GM21723 (cell line): Measurements from ENCODE around the gene PPP1R12A.
A peak's percentile ranks its signal among the peaks of the same experiment; 100 is the strongest.

Experiments
- ATAC-seq: cut with Tn5 transposase; IDR thresholded peaks from one replicate; pipeline ENCODE4 v1.9.1; 2021; ENCODE audit warnings: mild to moderate bottlenecking, moderate library complexity; ENCODE audit not compliant: unreplicated experiment

The PPP1R12A gene

GRCh38 chr12:79936670-79937069, 1.8 kb upstream of the PPP1R12A start:
- no peak for ATAC-seq

DNA sequence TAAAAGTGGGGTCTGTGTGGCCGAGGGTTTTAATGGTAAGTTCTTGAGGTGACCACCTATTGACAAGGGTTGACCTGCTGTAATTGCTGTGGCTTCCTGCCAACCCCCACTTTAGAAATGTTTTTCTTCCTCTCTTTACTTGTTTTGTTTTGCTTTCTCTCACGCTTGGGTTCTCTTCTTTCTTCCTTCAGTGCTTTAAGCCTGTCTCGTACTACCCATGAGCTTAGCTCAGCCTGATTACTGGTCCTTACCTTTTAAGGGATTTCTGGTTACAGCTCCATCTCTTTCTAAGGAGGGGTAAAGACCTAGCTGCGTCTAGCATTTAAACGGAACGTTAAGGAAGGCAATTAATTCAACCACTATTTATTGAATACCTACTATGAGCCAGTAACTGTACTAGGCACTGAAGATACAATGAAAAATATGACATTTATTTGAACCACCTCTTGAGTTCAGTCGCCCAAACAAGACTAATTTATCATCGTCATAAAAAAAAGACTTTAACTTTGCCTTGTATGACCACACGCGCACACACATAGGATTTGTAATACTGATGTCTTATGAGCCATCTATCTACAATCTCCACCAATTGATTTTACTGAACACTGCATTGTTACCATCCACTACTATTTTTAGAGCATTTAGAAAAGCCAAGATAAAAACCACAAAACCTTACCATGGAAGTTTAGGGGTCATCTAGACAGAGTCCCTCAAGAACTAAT, 888 bp upstream of the PPP1R12A start:
- peak; percentile 28 for ATAC-seq

- ATAC-seq: peak; percentile 24
These were observed 446 bp downstream of the PPP1R12A start for GRCh38 chr12:79934281-79935020.

DNA sequence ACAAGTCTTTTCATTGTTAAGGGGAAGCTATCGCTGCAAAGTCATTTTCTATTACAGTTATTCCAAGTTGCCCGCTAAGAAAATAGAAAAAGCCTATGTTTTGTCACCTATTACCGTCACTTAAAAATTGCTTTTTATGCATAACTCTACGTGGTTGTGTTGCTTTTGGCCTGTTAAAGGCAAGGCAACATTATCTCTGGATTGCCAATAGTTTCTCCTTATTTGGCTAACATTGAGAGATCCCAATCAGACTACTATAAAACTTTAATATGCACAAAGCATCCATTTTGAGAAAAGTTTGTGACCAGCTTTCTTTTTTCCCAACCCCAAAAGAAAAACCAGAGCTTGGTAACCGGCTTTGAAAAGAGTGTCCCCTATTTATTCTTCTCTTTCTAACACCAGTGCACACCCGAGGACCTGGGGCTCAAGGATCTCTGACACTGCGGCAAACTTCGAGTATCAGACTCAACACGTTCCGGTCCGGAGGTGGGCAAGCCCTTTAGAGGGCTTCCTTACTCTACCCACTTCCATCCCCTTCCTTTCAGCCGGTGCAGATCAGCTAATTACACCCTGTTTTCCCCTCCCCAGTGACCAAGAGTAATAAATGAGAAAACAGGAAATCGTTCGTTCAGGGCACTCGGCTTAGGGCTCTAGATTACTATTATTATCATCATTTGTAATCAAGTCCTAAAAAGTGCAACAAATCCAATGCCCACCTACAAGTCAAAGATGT, 1.2 kb downstream of the PPP1R12A start:
- ATAC-seq: peak; percentile 11

DNA sequence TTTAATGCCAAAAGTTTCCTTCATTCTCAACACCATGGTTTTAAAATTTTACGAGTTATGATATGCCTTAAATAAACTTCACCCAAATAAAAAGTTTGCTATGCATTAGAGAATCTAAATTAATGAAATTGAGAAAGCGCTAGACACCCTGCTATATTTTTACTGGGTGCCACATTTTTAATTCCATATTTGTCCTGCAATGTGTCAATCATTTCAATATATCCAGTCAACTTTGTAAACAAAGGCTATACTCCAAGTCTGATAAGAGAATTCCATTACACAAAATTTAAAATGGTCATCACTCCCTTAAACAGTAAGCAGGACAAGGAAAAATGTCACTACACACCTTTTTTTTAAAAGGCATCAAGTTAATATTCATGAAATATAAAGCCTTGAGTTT, 1.9 kb downstream of the PPP1R12A start:
- no peak for ATAC-seq

DNA sequence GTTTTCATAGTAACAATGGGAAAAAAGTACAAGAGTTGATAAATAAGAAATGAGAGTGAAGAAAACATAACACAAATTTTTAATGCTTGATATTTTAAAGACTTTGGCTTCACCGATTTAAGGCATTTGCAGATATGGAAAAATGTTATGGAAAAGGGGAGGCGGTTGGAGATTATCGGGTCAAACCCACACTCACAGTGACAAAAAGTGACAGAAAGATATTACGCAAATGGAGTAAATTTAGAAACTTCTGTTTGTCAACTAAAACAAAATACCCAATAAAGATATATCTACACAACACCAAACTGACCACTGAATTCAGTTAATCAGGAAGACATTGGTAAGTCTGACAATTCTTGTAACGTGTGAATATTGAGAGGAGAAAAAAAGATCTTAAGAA, 2.5 kb downstream of the PPP1R12A start:
- no peak for ATAC-seq

DNA sequence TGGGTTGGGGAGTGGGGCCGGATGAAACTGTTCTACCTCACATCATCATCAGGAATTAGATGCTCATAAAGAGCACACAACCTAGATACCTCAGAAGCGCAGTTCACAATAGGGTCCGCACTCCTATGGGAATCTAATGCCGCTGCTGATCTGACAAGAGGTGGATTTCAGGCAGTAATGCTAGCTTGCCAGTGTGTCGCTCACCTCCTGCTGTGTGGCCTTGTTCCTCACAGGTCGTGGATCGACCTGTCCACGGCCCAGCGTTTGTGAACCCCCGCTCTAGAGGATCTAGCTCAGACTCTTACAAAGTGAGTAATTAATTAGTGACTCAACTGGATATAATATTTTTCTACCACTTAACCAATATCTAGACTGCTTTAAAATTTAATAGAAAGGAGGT, 5.8 kb downstream of the PPP1R12A start:
- ATAC-seq: no peak

- peak; percentile 98 for ATAC-seq
These were observed 7.0 kb downstream of the PPP1R12A start for GRCh38 chr12:79927772-79928474.

- no peak for ATAC-seq
These were observed 7.9 kb downstream of the PPP1R12A start for GRCh38 chr12:79926951-79927350.

DNA sequence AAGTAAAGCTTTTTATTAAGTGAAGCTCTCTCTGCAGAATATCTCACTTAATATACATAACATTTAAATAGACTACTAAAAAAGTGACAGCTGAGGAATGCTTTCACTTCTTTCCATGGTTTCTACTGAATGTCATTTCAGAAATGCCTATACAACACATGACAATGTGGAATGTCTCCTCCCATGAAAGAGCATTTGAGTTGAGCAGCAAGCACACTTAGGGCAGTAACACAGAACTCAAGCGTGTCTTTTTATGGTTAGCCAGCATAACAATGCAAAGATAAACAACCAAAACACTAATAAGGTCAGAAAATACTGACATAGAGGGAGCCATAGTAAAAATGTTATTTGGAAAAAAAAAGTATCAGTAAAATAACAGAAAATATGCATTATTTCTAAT, 9.4 kb downstream of the PPP1R12A start:
- ATAC-seq: no peak

DNA sequence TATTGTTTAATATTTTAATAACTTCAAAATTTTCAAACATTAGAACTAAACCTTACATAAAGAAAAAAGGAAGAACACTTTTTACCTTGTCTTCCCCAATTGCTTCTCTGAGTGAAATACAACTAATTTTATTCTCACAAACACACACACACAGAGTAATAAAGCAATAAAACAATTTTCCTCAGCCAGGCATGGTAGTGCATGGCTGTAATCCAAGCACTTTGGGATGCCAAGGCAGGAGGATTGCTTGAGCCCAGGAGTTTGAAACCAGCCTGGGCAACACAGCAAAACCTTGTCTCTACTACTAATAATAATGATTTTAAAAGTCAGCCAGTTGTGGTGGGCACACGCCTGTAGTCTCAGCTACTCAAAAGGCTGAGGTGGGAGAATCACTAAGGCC, 13.1 kb downstream of the PPP1R12A start:
- no peak for ATAC-seq

DNA sequence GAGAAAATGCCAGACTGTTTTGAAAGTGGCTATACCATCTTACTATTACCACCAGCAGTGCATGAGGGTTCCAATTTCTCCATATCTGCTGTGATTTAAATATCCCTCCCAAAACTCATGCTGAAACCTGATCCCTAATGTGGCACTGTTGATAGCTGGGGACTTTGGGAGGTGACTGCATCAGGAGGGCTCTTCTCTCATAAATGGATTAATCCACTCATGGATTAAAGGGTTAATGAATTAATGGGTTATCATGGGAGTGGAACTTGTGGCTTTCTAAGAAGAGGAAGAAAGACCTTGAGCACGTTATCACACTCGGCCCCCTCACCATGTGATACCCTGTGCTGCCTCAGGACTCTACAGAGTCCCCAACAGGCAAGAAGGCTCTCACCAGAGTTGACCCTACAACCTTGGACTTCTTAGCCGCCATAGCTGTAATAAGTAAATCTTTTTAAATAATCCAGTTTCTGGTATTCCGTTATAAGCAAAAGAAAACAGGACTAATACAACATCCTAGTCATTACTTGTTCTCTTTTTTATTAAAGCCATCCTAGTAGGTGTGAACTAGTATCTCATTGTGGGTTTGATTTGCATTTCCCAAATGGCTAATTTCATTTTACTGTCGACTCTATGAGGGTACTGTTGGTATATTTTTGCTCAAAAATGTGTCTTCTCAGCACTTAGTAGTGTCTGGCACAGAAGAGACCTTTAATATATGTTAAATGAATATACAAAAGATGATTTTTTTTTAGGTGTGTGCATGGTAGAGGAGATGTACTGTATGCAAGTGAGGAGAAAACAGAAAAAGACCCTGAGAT, 14.3 kb downstream of the PPP1R12A start:
- ATAC-seq: no peak

DNA sequence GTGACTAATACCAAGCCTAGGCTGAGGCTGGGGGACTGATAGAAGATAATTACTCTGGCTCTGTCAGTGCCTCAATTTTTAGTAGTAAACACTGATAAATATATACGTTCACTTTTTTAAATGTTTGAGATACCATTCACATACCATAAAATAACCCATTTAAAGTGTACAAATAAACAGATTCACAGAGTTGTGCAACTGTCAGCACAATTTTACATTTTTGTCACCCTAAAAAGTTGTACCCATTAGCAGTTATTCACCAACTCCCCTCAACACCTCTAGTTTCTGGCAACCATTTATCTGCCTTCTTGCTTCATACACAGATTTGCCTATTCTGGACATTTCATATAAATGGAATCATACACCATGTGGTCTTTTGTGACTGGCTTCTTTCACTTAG, 15.1 kb downstream of the PPP1R12A start:
- ATAC-seq: no peak

DNA sequence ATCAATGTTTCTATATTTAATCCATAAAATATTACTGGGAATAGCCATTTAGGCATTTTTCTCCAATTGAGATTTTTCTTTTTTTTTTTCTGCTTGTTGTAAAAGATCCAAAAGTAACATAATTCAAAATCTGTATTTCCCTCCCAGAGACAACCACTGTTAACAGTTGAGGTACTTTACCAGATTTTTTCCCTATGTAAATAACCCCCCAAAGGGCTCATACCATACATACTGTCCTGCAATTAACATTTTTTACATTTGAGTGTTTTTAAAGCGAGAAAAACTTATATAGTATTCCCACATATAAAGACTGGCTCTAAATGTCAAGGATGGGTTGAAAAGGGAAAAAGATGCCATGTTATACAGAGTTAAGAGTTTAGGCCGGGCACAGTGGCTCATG, 18.1 kb downstream of the PPP1R12A start:
- no peak for ATAC-seq

- no peak for ATAC-seq
These were observed 22.8 kb downstream of the PPP1R12A start for GRCh38 chr12:79911889-79912656.

DNA sequence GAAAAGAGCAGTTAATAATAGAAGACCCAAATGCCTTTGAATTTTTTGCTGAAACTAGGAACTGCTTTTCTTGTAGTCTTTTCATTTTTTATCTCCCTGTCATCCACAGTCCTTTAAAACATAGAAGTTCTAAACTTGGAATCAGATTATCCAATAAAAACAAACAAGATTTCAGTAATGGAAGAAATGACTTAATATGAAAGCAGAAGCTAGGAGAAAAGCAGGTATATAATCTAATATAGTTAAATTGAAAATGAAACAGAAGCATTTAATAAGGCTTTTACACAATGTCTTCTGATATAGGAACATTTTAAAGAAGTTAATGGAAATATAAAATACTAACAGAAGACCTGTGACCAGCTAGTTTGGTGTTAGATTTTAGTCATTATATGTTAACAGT, 26.5 kb downstream of the PPP1R12A start:
- ATAC-seq: no peak

DNA sequence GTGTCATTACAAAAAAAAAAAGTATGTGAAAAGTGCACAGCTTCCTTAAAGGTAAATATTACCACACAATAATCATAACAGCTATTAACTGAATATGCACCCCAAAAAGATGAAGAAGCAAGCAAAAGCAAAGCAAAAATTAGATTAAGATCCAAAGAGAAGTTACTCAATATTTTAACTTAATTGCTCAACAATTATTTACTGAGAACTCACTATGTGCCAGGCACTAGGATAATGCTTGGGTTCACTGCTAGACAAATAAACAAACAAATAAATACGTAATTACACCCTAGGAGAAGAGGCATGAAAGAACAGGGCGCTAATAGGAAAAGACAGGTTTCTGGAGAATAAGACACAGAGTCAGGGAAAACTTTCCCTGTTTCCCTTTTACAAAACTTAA, 33.4 kb downstream of the PPP1R12A start:
- ATAC-seq: no peak

GRCh38 chr12:79900951-79901350, 33.9 kb downstream of the PPP1R12A start:
- no peak for ATAC-seq

DNA sequence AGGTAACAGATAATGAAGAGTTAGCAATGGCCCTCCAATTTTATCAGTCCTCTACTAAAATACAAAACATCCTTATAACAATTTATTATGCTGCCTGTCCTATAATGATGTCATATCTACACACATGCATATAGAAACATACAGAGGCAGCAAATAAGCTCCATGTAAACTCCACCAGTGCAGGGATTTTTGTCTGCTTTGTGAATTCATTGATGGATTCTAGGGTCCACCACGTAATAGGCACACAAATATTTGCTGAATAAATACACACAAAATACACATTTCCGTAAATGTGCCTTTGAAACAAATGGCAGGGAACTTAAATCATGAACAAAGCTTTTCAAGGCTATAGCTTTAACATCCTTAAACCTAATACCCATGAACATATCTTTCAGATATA, 34.7 kb downstream of the PPP1R12A start:
- ATAC-seq: no peak

- no peak for ATAC-seq
These were observed 37.3 kb downstream of the PPP1R12A start for GRCh38 chr12:79897617-79898016.
